SJSA1 (cell line): ENCODE measurements around the gene DHRS12. TPM values are rescaled to one million over a fixed set of nuclear protein-coding genes. Genes with fewer than 3 reads are reported as not detected.

Experiments
- DNase-seq, 2 experiments: peaks; one replicate each; pipeline ENCODE4 v3.0.0-alpha.2; 2015 to 2020; ENCODE audit warnings: low spot score in 2 of 2, low read depth in 1 of 2
- H3K27ac ChIP-seq: fragments of 250-450 bp; sonication (Bioruptor Pico); 2 replicates; pipeline ENCODE4 v1.5.1; 2020; ENCODE audit warnings: mild to moderate bottlenecking, moderate library complexity
- H3K27me3 ChIP-seq: fragments of 250-450 bp; sonication (Bioruptor Pico); replicated peaks from 2 replicates; pipeline ENCODE4 v1.5.1; 2020; ENCODE audit warnings: mild to moderate bottlenecking, moderate library complexity
- H3K36me3 ChIP-seq: fragments of 250-450 bp; sonication (Bioruptor Pico); 2 replicates; pipeline ENCODE4 v1.5.1; 2020; ENCODE audit warnings: mild to moderate bottlenecking
- H3K4me1 ChIP-seq: fragments of 250-450 bp; sonication (Bioruptor Pico); replicated peaks from 2 replicates; pipeline ENCODE4 v1.6.1; 2021; ENCODE audit warnings: mild to moderate bottlenecking
- H3K4me3 ChIP-seq: fragments of 250-450 bp; sonication (Bioruptor Pico); 2 replicates; pipeline ENCODE4 v1.5.1; 2020; ENCODE audit warnings: mild to moderate bottlenecking
- H3K9me3 ChIP-seq: fragments of 250-450 bp; sonication (Bioruptor Pico); replicated peaks from 2 replicates; pipeline ENCODE4 v1.5.1; 2020; ENCODE audit warnings: mild to moderate bottlenecking
- total RNA-seq: library from RNA; depleted of rRNA; stranded (reverse); fragments of >200 nt; shearing (Covaris generic); gene quantifications from 2 replicates; pipeline ENCODE4 v1.2.3, GENCODE V29; 2014; rRNA removed

The DHRS12 gene
- total RNA-seq, 1 experiment from 2014 or later = 5.9 TPM

DNA sequence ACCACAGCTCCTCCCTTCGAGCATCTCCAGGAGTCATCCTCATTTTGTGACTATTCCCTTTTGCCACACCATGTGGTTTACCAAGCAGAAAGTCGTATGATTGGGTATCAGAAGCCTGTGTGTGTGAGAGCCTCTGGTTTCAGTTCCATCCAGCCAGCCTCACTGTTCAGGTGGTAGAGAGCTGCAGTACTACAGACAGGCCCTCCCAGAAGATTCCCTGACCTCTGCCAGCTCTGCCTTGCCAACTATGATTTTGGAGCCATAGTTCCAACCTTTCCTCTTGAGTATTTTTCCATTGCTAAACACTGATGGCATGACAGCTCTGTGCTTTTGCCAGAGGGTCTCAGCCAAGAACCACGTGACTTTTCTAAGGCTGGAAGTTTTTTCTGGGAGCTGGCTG lies 82.5 kb downstream of the DHRS12 start:
- peaks cover 4% of the 10 kb centered on the region for H3K4me1 ChIP-seq
- no peaks in the 10 kb centered on the region for H3K27me3 ChIP-seq
- no peak overlapping the region for H3K4me3 ChIP-seq
- H3K36me3 ChIP-seq = peaks cover 39% of the 10 kb centered on the region
- no peak overlapping the region for H3K27ac ChIP-seq
- H3K9me3 ChIP-seq = no peaks in the 10 kb centered on the region
- no peak for DNase-seq

DNA sequence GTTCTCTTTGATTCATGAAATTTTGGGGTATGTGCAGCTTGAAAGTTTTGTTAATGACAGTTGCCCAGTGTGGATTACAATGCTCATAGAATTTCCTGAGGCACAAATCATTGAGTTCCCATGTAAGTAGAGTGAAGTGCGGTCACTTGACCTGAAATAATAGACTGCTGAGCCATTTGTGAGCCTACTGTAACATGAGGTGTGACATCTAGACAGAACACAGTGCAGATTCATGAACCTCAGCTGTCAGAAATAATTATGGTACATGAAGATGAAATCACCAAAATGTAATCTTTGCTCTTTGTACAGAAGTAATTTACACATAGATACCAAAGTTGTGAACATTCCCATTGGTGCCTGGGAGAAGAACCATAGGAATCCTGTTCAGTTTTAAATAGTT lies 84.6 kb downstream of the DHRS12 start:
- Histone ChIP-seq H3K4me1 (peaks cover 13% of the 10 kb centered on the region), H3K4me3 (no peak overlapping the region), H3K9me3 (no peaks in the 10 kb centered on the region), H3K36me3 (peaks cover 38% of the 10 kb centered on the region), H3K27me3 (no peaks in the 10 kb centered on the region), H3K27ac (no peak overlapping the region)
- no peak for DNase-seq

Other genes starting within 250 kb of the DHRS12 start
- gene WDFY2, start 219.7 kb downstream of the DHRS12 start, total RNA-seq = 3.3 and 6.0 TPM in 2 replicates
- 0.68 TPM in 1 of 2 replicates, not detected in the other for gene TMEM272, start 41.0 kb upstream of the DHRS12 start, total RNA-seq
- 0.34 and 0.58 TPM in 2 replicates for gene CCDC70, start 57.8 kb upstream of the DHRS12 start, total RNA-seq
- 2.2 and 3.5 TPM in 2 replicates for gene ATP7B, start 207.3 kb upstream of the DHRS12 start, total RNA-seq
- gene ALG11, start 208.2 kb upstream of the DHRS12 start, total RNA-seq = 21.9 and 25.3 TPM in 2 replicates
- gene UTP14C, start 220.5 kb upstream of the DHRS12 start, total RNA-seq = 12.1 and 16.7 TPM in 2 replicates